HEK293 (cell line): ENCODE results near the gene CORO2B.

Source experiments
- CTCF ChIA-PET: fragments of 350-600 bp; formaldehyde crosslinking; extraction: SDS; loops from one replicate; lab custom pipeline; 2021; ENCODE audit warnings: antibody characterized with exemption; lab: Yijun Ruan, JAX
- POLR2A ChIA-PET: fragments of 300-600 bp; formaldehyde crosslinking; extraction: SDS; loops from one replicate; lab custom pipeline; 2020; ENCODE audit warnings: antibody characterized with exemption, inconsistent platforms; lab: Yijun Ruan, JAX
- H3K27ac ChIP-seq: fragments of 200-500 bp; sonication (Bioruptor generic); 2 replicates; pipeline ENCODE4 v1.5.1; 2014; ENCODE audit warnings: low read depth, low read length, control low read depth, inconsistent platforms; ENCODE audit errors: extremely low read depth
- H3K36me3 ChIP-seq, 2 experiments: fragments of 200-500 bp in 1 of 2; sonication (Bioruptor generic) in 1 of 2; 1 replicate in 1 of 2; 2 replicates in 1 of 2; pipeline ENCODE4 v1.5.1; 2014 to 2017; ENCODE audit warnings: inconsistent platforms in 2 of 2, low read length in 2 of 2; ENCODE audit not compliant: control insufficient read depth in 2 of 2, insufficient read depth in 1 of 2
- H3K4me1 ChIP-seq: fragments of 200-500 bp; sonication (Bioruptor generic); 2 replicates; pipeline ENCODE4 v1.5.1; 2014; ENCODE audit warnings: mild to moderate bottlenecking, low read length, inconsistent platforms; ENCODE audit not compliant: control insufficient read depth, insufficient read depth
- H3K4me3 ChIP-seq: 2 replicates; pipeline ENCODE4 v1.5.1; 2011; ENCODE audit warnings: low read depth, mild to moderate bottlenecking, control low read depth, low read length, moderate library complexity
- H3K9me3 ChIP-seq: fragments of 200-500 bp; sonication (Bioruptor generic); 2 replicates; pipeline ENCODE4 v1.5.1; 2014; ENCODE audit warnings: low read depth, low read length, inconsistent platforms; ENCODE audit not compliant: control insufficient read depth, insufficient read depth
- EGR2 ChIP-seq: fragments of 450-650 bp; formaldehyde crosslinking; IDR thresholded peaks from 2 replicates; pipeline ENCODE4 v1.5.1; 2016; ENCODE audit warnings: low read depth, missing biosample characterization, missing genetic modification characterization
- KLF16 ChIP-seq: fragments of 450-650 bp; formaldehyde crosslinking; IDR thresholded peaks from 2 replicates; pipeline ENCODE4 v1.5.1; 2017; ENCODE audit warnings: missing biosample characterization, missing genetic modification characterization
- MYNN ChIP-seq: fragments of 450-650 bp; formaldehyde crosslinking; IDR thresholded peaks from 2 replicates; pipeline ENCODE4 v1.5.1; 2016; ENCODE audit warnings: missing biosample characterization, missing genetic modification characterization, borderline replicate concordance
- ZBTB8A ChIP-seq: fragments of 450-650 bp; formaldehyde crosslinking; IDR thresholded peaks from 2 replicates; pipeline ENCODE4 v1.5.1; 2016; ENCODE audit warnings: missing biosample characterization, missing genetic modification characterization
- ZFHX2 ChIP-seq: fragments of 450-650 bp; formaldehyde crosslinking; conservative IDR thresholded peaks from 2 replicates; pipeline ENCODE4 v1.5.1; 2016; ENCODE audit warnings: missing biosample characterization, missing genetic modification characterization
- ZNF114 ChIP-seq: fragments of 450-650 bp; formaldehyde crosslinking; IDR thresholded peaks from 2 replicates; pipeline ENCODE4 v1.5.0; 2017; ENCODE audit warnings: missing biosample characterization, missing genetic modification characterization
- ZNF157 ChIP-seq: fragments of 450-650 bp; formaldehyde crosslinking; IDR thresholded peaks from 2 replicates; pipeline ENCODE4 v1.5.1; 2016; ENCODE audit warnings: missing biosample characterization, missing genetic modification characterization
- ZNF214 ChIP-seq: fragments of 450-650 bp; formaldehyde crosslinking; IDR thresholded peaks from 2 replicates; pipeline ENCODE4 v1.5.1; 2017; ENCODE audit warnings: missing biosample characterization, mild to moderate bottlenecking, missing genetic modification characterization, borderline replicate concordance
- ZNF501 ChIP-seq: fragments of 450-650 bp; formaldehyde crosslinking; IDR thresholded peaks from 2 replicates; pipeline ENCODE4 v1.5.1; 2016; ENCODE audit warnings: missing biosample characterization, missing genetic modification characterization
- ZNF654 ChIP-seq: fragments of 450-650 bp; formaldehyde crosslinking; IDR thresholded peaks from 2 replicates; pipeline ENCODE4 v1.5.1; 2016; ENCODE audit warnings: low read depth, missing biosample characterization, missing genetic modification characterization
- ZNF664 ChIP-seq: fragments of 450-650 bp; formaldehyde crosslinking; IDR thresholded peaks from 2 replicates; pipeline ENCODE4 v1.5.1; 2016; ENCODE audit warnings: missing biosample characterization, missing genetic modification characterization
- ZNF701 ChIP-seq: fragments of 450-650 bp; formaldehyde crosslinking; IDR thresholded peaks from 2 replicates; pipeline ENCODE4 v1.5.1; 2016; ENCODE audit warnings: missing biosample characterization, missing genetic modification characterization
- ZNF707 ChIP-seq: fragments of 450-650 bp; formaldehyde crosslinking; IDR thresholded peaks from 2 replicates; pipeline ENCODE4 v1.5.1; 2016; ENCODE audit warnings: missing biosample characterization, missing genetic modification characterization
- ZNF76 ChIP-seq: fragments of 450-650 bp; formaldehyde crosslinking; IDR thresholded peaks from 2 replicates; pipeline ENCODE4; 2016; ENCODE audit warnings: low read depth, missing biosample characterization, missing genetic modification characterization, borderline replicate concordance
- TF ChIP-seq, protein P1 (sequence below): fragments of 450-650 bp; formaldehyde crosslinking; IDR thresholded peaks from 2 replicates; pipeline ENCODE4 v1.5.1; 2017; ENCODE audit warnings: missing biosample characterization, missing genetic modification characterization
- TF ChIP-seq, protein P2 (sequence below): fragments of 450-650 bp; formaldehyde crosslinking; IDR thresholded peaks from 2 replicates; pipeline ENCODE4 v1.5.1; 2016; ENCODE audit warnings: missing biosample characterization, missing genetic modification characterization
- TF ChIP-seq, protein P3 (sequence below): fragments of 450-650 bp; formaldehyde crosslinking; IDR thresholded peaks from 2 replicates; pipeline ENCODE4 v1.5.1; 2016; ENCODE audit warnings: missing biosample characterization, missing genetic modification characterization
- TF ChIP-seq, protein P4 (sequence below): fragments of 450-650 bp; formaldehyde crosslinking; IDR thresholded peaks from 2 replicates; pipeline ENCODE4 v1.5.1; 2016; ENCODE audit warnings: missing biosample characterization, missing genetic modification characterization
- TF ChIP-seq, protein P5 (sequence below): fragments of 450-650 bp; formaldehyde crosslinking; IDR thresholded peaks from 2 replicates; pipeline ENCODE4 v1.5.1; 2016; ENCODE audit warnings: missing biosample characterization, missing genetic modification characterization, low read depth

The CORO2B gene

DNA sequence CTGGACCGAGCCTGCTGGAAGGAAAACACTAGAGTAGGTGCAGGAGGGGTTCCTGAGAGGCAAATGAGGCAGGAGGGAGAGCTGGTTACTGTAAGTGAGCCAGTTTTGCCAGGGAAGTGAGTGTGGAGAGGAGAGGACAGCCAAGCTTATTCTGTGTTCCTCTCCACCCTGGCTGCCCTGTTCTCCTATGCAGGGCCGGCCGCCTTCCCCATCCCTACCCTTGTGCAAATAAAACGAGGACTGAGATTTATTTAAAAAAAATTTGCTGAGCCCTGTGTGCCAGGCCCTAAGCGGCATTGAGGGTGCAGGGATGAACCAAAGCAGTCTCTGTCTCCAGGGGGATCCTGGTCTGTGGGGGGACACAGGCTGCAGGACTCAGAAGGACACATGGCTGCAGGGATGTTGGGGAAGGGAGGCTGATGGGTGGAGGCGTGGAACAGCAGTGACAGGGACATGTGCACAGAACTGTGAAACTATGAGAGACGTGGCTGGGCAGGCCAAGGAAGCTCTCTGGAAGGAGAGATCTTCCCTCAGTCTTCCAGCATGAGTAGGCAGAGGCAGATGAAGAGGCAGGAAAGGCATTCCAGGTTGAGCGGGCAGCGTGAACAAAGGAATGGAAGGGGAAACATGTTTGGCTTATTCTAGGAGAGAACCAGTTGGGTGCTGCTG is 12.1 kb downstream of the CORO2B start:
- TF ChIP-seq, protein P1, sequence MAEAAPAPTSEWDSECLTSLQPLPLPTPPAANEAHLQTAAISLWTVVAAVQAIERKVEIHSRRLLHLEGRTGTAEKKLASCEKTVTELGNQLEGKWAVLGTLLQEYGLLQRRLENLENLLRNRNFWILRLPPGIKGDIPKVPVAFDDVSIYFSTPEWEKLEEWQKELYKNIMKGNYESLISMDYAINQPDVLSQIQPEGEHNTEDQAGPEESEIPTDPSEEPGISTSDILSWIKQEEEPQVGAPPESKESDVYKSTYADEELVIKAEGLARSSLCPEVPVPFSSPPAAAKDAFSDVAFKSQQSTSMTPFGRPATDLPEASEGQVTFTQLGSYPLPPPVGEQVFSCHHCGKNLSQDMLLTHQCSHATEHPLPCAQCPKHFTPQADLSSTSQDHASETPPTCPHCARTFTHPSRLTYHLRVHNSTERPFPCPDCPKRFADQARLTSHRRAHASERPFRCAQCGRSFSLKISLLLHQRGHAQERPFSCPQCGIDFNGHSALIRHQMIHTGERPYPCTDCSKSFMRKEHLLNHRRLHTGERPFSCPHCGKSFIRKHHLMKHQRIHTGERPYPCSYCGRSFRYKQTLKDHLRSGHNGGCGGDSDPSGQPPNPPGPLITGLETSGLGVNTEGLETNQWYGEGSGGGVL (tag by site-specific recombination) = no peak
- TF ChIP-seq KLF16 (tag by site-specific recombination) = no peak
- no peak for TF ChIP-seq ZNF707 (tag by site-specific recombination)
- 0 out of 2 replicates have a peak, but pooled peaks have one; percentile 12 for TF ChIP-seq EGR2 (tag by site-specific recombination)
- 0 out of 2 replicates have a peak, but pooled peaks have one; percentile 6 for TF ChIP-seq ZFHX2 (tag by site-specific recombination)
- Histone ChIP-seq H3K27ac (no peak overlapping the region), H3K4me3 (no peak overlapping the region), H3K36me3 (no peaks in the 10 kb centered on the region), H3K9me3 (no peaks in the 10 kb centered on the region), H3K4me1 (no peaks in the 10 kb centered on the region)
- ChIA-PET CTCF (no interaction called here), POLR2A (no interaction called here)

DNA sequence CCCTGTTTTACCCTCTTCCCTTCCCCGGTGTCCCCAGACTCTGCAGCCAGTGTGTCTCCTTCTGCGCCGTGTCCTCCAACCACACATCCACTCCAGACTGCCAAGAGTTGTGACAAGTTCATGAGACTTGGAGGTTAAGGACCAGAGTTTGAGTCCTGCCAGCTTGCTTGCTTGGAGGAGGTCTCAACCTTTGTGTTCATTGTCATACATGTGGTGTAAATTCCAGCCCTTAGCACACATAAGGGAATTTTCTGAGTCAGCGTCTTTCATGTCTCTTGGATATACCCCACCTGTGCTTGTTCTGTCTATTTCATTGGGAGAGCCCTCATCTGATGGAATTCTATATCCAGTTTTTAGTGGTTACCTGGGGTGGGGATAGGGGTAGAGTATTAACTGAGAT is 13.3 kb downstream of the CORO2B start:
- CTCF ChIA-PET = interaction anchor here (0.8 to 1.3 kb wide), 2 partner anchors 11 to 282 kb away, joined by 3 read pairs; no protein-coding TSS in a partner anchor
- Histone ChIP-seq H3K27ac (no peak overlapping the region), H3K9me3 (no peaks in the 10 kb centered on the region), H3K36me3 (no peaks in the 10 kb centered on the region), H3K4me3 (no peak overlapping the region), H3K4me1 (no peaks in the 10 kb centered on the region)
- no peak for TF ChIP-seq ZBTB8A (tag by site-specific recombination)
- TF ChIP-seq ZNF664 = 0 out of 2 replicates have a peak, but pooled peaks have one; percentile 17
- POLR2A ChIA-PET = no interaction called here

DNA sequence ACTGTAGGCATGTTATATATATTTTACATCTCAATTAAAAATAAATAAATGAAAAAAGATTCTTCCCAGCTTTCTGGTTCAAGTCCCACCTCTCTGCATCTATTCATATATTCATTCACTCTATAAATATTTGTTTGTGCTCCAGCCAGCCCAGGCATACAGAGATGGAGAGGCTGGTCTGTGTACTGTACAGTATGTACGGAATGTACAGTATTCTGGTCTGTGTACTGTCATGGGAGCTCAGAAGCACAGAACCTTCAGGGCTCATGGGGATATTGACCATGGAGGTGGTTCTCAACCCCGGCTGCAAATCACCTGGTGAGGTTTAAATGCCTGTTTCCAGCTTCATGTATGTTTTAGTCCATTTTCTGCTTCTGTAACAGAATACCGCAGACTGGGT is 13.8 kb downstream of the CORO2B start:
- H3K27ac ChIP-seq = no peak overlapping the region
- no peaks in the 10 kb centered on the region for H3K36me3 ChIP-seq
- CTCF ChIA-PET = interaction anchor here (0.8 to 1.3 kb wide), 2 partner anchors 11 to 282 kb away, joined by 3 read pairs; no protein-coding TSS in a partner anchor
- no peaks in the 10 kb centered on the region for H3K9me3 ChIP-seq
- H3K4me3 ChIP-seq = no peak overlapping the region
- POLR2A ChIA-PET = no interaction called here
- TF ChIP-seq ZNF214 (tag by site-specific recombination) (no peak), ZNF157 (tag by site-specific recombination) (no peak), ZNF707 (tag by site-specific recombination) (no peak)
- TF ChIP-seq, protein P2, sequence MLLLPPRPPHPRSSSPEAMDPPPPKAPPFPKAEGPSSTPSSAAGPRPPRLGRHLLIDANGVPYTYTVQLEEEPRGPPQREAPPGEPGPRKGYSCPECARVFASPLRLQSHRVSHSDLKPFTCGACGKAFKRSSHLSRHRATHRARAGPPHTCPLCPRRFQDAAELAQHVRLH (tag by site-specific recombination) = no peak
- H3K4me1 ChIP-seq = no peaks in the 10 kb centered on the region

DNA sequence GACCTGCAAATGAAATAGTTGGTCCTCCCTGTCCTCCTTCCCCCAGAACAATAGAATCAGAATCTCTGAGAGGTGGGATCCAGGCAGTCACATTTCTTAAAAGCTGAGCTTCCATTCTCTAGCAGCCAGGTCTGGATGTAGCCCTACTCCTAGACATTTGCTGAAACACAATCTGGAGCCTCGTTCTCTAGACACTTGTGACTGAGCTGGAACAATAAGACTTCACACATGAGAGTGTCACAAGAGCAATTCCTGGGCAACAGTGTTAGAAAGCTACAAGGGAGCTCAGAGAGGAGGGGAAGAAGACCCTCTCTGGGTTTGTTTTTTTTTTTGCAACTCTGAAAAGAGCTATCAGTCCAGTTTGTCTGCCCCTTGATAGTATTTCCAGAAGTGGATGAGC is 14.5 kb downstream of the CORO2B start:
- ChIA-PET CTCF (interaction anchor here (0.7 to 1.2 kb wide), 2 partner anchors 58 to 239 kb away, joined by 3 to 4 read pairs; no protein-coding TSS in a partner anchor), POLR2A (no interaction called here)
- Histone ChIP-seq H3K27ac (no peak overlapping the region), H3K9me3 (no peaks in the 10 kb centered on the region), H3K4me1 (no peaks in the 10 kb centered on the region), H3K36me3 (no peaks in the 10 kb centered on the region), H3K4me3 (no peak overlapping the region)
- TF ChIP-seq, protein P3, sequence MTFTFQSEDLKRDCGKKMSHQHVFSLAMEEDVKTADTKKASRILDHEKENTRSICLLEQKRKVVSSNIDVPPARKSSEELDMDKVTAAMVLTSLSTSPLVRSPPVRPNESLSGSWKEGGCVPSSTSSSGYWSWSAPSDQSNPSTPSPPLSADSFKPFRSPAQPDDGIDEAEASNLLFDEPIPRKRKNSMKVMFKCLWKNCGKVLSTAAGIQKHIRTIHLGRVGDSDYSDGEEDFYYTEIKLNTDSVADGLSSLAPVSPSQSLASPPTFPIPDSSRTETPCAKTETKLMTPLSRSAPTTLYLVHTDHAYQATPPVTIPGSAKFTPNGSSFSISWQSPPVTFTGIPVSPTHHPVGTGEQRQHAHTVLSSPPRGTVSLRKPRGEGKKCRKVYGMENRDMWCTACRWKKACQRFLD = no peak
- TF ChIP-seq ZNF501 (no peak), KLF16 (tag by site-specific recombination) (no peak), ZNF701 (tag by site-specific recombination) (no peak), ZNF664 (no peak), ZNF114 (no peak), MYNN (tag by site-specific recombination) (no peak), ZNF76 (tag by site-specific recombination) (no peak), ZNF654 (tag by site-specific recombination) (no peak)
- TF ChIP-seq, protein P4, sequence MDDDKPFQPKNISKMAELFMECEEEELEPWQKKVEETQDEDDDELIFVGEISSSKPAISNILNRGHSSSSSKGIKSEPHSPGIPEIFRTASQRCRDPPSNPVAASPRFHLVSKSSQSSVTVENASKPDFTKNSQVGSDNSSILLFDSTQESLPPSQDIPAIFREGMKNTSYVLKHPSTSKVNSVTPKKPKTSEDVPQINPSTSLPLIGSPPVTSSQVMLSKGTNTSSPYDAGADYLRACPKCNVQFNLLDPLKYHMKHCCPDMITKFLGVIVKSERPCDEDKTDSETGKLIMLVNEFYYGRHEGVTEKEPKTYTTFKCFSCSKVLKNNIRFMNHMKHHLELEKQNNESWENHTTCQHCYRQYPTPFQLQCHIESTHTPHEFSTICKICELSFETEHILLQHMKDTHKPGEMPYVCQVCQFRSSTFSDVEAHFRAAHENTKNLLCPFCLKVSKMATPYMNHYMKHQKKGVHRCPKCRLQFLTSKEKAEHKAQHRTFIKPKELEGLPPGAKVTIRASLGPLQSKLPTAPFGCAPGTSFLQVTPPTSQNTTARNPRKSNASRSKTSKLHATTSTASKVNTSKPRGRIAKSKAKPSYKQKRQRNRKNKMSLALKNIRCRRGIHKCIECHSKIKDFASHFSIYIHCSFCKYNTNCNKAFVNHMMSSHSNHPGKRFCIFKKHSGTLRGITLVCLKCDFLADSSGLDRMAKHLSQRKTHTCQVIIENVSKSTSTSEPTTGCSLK (tag by site-specific recombination) = no peak
- TF ChIP-seq, protein P5, sequence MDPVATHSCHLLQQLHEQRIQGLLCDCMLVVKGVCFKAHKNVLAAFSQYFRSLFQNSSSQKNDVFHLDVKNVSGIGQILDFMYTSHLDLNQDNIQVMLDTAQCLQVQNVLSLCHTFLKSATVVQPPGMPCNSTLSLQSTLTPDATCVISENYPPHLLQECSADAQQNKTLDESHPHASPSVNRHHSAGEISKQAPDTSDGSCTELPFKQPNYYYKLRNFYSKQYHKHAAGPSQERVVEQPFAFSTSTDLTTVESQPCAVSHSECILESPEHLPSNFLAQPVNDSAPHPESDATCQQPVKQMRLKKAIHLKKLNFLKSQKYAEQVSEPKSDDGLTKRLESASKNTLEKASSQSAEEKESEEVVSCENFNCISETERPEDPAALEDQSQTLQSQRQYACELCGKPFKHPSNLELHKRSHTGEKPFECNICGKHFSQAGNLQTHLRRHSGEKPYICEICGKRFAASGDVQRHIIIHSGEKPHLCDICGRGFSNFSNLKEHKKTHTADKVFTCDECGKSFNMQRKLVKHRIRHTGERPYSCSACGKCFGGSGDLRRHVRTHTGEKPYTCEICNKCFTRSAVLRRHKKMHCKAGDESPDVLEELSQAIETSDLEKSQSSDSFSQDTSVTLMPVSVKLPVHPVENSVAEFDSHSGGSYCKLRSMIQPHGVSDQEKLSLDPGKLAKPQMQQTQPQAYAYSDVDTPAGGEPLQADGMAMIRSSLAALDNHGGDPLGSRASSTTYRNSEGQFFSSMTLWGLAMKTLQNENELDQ (tag by site-specific recombination) = no peak
